H9 (cell line): ENCODE measurements around the gene ODF4. TPM values are rescaled to one million over a fixed set of nuclear protein-coding genes. Genes with fewer than 3 reads are reported as not detected.
A peak's percentile ranks its signal among the peaks of the same experiment; 100 is the strongest.

ENCODE experiments used
- DNase-seq: peaks from one replicate; pipeline ENCODE4 v3.0.0-alpha.2; 2017
- H2AFZ ChIP-seq: one replicate; pipeline ENCODE4 v1.6.1; 2013; ENCODE audit warnings: mild to moderate bottlenecking, low read length, control low read depth, moderate library complexity
- H2AK5ac ChIP-seq: 2 replicates; pipeline ENCODE4 v1.6.1; 2013; ENCODE audit warnings: low read length, control low read depth, mixed read lengths; ENCODE audit not compliant: insufficient read length
- H2BK120ac ChIP-seq: one replicate; pipeline ENCODE4 v1.6.1; 2013; ENCODE audit warnings: low read depth, mild to moderate bottlenecking, low read length, control low read depth, inconsistent platforms; ENCODE audit not compliant: poor library complexity, severe bottlenecking
- H2BK12ac ChIP-seq: 2 replicates; pipeline ENCODE4 v1.6.1; 2013; ENCODE audit warnings: low read length, control low read depth, mixed read lengths, low read depth; ENCODE audit not compliant: insufficient read length
- H2BK15ac ChIP-seq: 2 replicates; pipeline ENCODE4 v1.6.1; 2013; ENCODE audit warnings: low read depth, low read length, control low read depth
- H2BK20ac ChIP-seq: one replicate; pipeline ENCODE4 v1.6.1; 2013; ENCODE audit warnings: low read depth, mild to moderate bottlenecking, low read length, control low read depth, inconsistent platforms; ENCODE audit not compliant: poor library complexity, severe bottlenecking
- H2BK5ac ChIP-seq: 2 replicates; pipeline ENCODE4 v1.6.1; 2013; ENCODE audit warnings: low read length, control low read depth, mixed read lengths; ENCODE audit not compliant: insufficient read length
- H3K14ac ChIP-seq: 2 replicates; pipeline ENCODE4 v1.6.1; 2013; ENCODE audit warnings: low read length, control low read depth; ENCODE audit not compliant: insufficient read depth
- H3K18ac ChIP-seq: 2 replicates; pipeline ENCODE4 v1.6.1; 2013; ENCODE audit warnings: low read depth, mild to moderate bottlenecking, mixed read lengths, low read length, control low read depth; ENCODE audit not compliant: insufficient read length
- H3K23ac ChIP-seq: 2 replicates; pipeline ENCODE4 v1.6.1; 2013; ENCODE audit warnings: low read length, control low read depth, mixed read lengths, low read depth; ENCODE audit not compliant: insufficient read length
- H3K23me2 ChIP-seq: 2 replicates; pipeline ENCODE4 v1.6.1; 2013; ENCODE audit warnings: low read depth, mild to moderate bottlenecking, mixed read lengths, low read length, control low read depth; ENCODE audit not compliant: insufficient read length, poor library complexity, severe bottlenecking
- H3K27ac ChIP-seq: 2 replicates; pipeline ENCODE4 v1.5.1; 2013; ENCODE audit warnings: low read length, control low read depth, mixed read lengths, low read depth; ENCODE audit not compliant: insufficient read length
- H3K27me3 ChIP-seq: 2 replicates; pipeline ENCODE4 v1.6.1; 2013; ENCODE audit warnings: low read length, control low read depth, inconsistent platforms; ENCODE audit not compliant: insufficient read depth
- H3K4ac ChIP-seq: 2 replicates; pipeline ENCODE4 v1.6.1; 2013; ENCODE audit warnings: low read depth, mild to moderate bottlenecking, control low read depth, inconsistent platforms, low read length, moderate library complexity
- H3K4me1 ChIP-seq: 2 replicates; pipeline ENCODE4 v1.6.1; 2013; ENCODE audit warnings: low read length, control low read depth, inconsistent platforms; ENCODE audit not compliant: insufficient read depth
- H3K4me2 ChIP-seq: 2 replicates; pipeline ENCODE4 v1.6.1; 2013; ENCODE audit warnings: low read length, control low read depth, mixed read lengths; ENCODE audit not compliant: insufficient read length, insufficient read depth
- H3K56ac ChIP-seq: 2 replicates; pipeline ENCODE4 v1.6.1; 2013; ENCODE audit warnings: low read depth, mild to moderate bottlenecking, mixed read lengths, low read length, control low read depth; ENCODE audit not compliant: insufficient read length
- H3K79me1 ChIP-seq: 2 replicates; pipeline ENCODE4 v1.6.1; 2013; ENCODE audit warnings: low read depth, mild to moderate bottlenecking, moderate library complexity, low read length, control low read depth, inconsistent platforms; ENCODE audit not compliant: insufficient read depth, poor library complexity, severe bottlenecking
- H3K79me2 ChIP-seq: 2 replicates; pipeline ENCODE4 v1.6.1; 2013; ENCODE audit warnings: low read length, control low read depth, inconsistent platforms; ENCODE audit not compliant: insufficient read depth
- H3K9ac ChIP-seq: 2 replicates; pipeline ENCODE4 v1.6.1; 2013; ENCODE audit warnings: low read length, control low read depth, mixed read lengths; ENCODE audit not compliant: insufficient read length; ENCODE audit errors: extremely low read depth
- H3K9me3 ChIP-seq: one replicate; pipeline ENCODE4 v1.6.1; 2013; ENCODE audit warnings: low read depth, low read length, inconsistent platforms; ENCODE audit not compliant: control insufficient read depth
- H3T11ph ChIP-seq: one replicate; pipeline ENCODE4 v1.6.1; 2013; ENCODE audit warnings: mild to moderate bottlenecking, low read length, control low read depth, inconsistent platforms
- H4K20me1 ChIP-seq: one replicate; pipeline ENCODE4 v1.6.1; 2013; ENCODE audit not compliant: control insufficient read depth, insufficient read length, insufficient read depth
- H4K5ac ChIP-seq: 2 replicates; pipeline ENCODE4 v1.6.1; 2013; ENCODE audit warnings: low read depth, mild to moderate bottlenecking, mixed read lengths, low read length, control low read depth; ENCODE audit not compliant: insufficient read length
- H4K8ac ChIP-seq: replicated peaks from 2 replicates; pipeline ENCODE4 v1.6.1; 2013; ENCODE audit warnings: low read length, control low read depth, mixed read lengths, low read depth; ENCODE audit not compliant: insufficient read length
- H4K91ac ChIP-seq: 2 replicates; pipeline ENCODE4 v1.6.1; 2013; ENCODE audit warnings: low read depth, mild to moderate bottlenecking, moderate library complexity, mixed read lengths, low read length, control low read depth; ENCODE audit not compliant: insufficient read length
- H3K27ac Mint-ChIP-seq, 3 experiments: 2 replicates in 2 of 3; 3 replicates in 1 of 3; pipeline ENCODE4 v1.8.0; 2020 to 2021; ENCODE audit warnings: mixed read lengths in 3 of 3, mild to moderate bottlenecking in 1 of 3, moderate library complexity in 1 of 3
- H3K27me3 Mint-ChIP-seq: 2 replicates; pipeline ENCODE4 v1.8.0; 2021; ENCODE audit warnings: low read depth, mild to moderate bottlenecking, moderate library complexity, mixed read lengths
- H3K36me3 Mint-ChIP-seq, 3 experiments: 2 replicates in 2 of 3; 3 replicates in 1 of 3; pipeline ENCODE4 v1.8.0; 2020 to 2021; ENCODE audit warnings: low read depth in 3 of 3, mixed read lengths in 3 of 3; ENCODE audit not compliant: insufficient read depth in 1 of 3
- H3K4me1 Mint-ChIP-seq, 2 experiments: 2 replicates each; pipeline ENCODE4 v1.8.0; 2020; ENCODE audit warnings: mixed read lengths in 2 of 2
- H3K4me3 Mint-ChIP-seq, 2 experiments: 2 replicates in 1 of 2; 3 replicates in 1 of 2; pipeline ENCODE4 v1.8.0; 2020 to 2021; ENCODE audit warnings: mild to moderate bottlenecking in 2 of 2, mixed read lengths in 2 of 2, moderate library complexity in 1 of 2
- H3K9me3 Mint-ChIP-seq, 2 experiments: 2 replicates in 1 of 2; 3 replicates in 1 of 2; pipeline ENCODE4 v1.8.0; 2020; ENCODE audit warnings: mild to moderate bottlenecking in 2 of 2, mixed read lengths in 2 of 2, moderate library complexity in 1 of 2
- WGBS: extraction: QIAGEN DNeasy Blood & Tissue Kit; methylation state at CpG from one replicate; pipeline ENCODE4 v1.1.7; 2013; ENCODE audit warnings: missing lambda C conversion rate, low lambda C conversion rate, mixed read lengths; ENCODE audit not compliant: insufficient read length; ENCODE audit errors: extremely low coverage; 5-methylcytosine and 5-hydroxymethylcytosine counted together
- total RNA-seq: library from RNA; stranded (reverse); gene quantifications from 2 replicates; pipeline ENCODE4 v1.2.1, GENCODE V29; 2021
- TF ChIP-seq, protein P1 (sequence below): fragments of 200-600 bp; sonication (generic); conservative IDR thresholded peaks from 3 replicates; pipeline ENCODE4 v1.8.0; 2021; ENCODE audit warnings: antibody characterized with exemption, mild to moderate bottlenecking

ODF4 gene
- total RNA-seq, 1 experiment from 2014 or later = not detected

DNA sequence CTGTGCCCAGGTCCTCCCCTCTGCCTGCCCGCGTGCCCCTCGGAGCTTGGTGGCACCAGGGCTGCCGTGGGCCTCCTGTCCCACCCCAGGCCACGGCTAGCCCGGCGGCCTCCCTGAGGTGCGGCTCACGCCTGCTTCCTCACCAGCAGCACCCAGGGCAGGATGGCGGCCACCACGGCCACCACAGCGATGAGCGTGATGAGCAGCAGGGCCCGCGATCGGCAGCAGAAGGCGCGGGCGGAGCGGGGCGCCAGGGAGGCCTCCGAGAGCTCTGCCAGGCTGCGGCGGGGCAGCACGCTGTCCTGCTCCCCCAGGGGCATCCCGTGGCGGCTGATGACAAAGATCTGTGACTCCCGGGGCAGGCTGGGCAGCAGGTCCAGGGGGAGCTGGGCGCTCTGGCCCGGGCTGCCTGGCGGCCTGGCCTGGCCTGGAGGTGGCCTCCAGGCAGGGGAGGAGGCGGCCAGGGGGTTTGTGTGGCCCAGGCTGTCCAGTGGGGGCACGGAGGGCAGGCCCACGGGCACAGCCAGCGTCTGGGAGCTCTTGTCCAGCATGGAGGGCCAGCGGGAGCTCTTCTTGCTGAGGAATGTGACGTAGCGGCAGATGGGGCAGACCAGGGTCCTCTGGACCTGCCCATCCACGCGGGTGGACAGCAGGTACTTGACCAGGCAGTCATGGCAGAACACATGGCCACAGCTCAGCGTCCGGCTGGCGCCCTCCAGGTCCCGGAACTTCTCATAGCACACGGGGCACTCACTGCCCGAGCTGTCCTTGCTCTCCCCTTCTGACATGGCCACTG lies 53.2 kb downstream of the ODF4 start:
- no peak for DNase-seq
- Histone ChIP-seq H3T11ph (no peak overlapping the region), H4K91ac (no peak overlapping the region), H3K4ac (no peak overlapping the region; the same call in 1 of the 2 replicates), H4K5ac (no peak overlapping the region), H2BK120ac (no peak overlapping the region), H3K9ac (no peak overlapping the region), H2AK5ac (no peak overlapping the region), H3K4me1 (no peaks in the 10 kb centered on the region; the same call in 1 of the 2 replicates), H2BK20ac (no peak overlapping the region), H3K23ac (no peak overlapping the region), H4K8ac (no peak overlapping the region), H3K18ac (no peak overlapping the region), H4K20me1 (no peaks in the 10 kb centered on the region), H3K79me2 (no peaks in the 10 kb centered on the region), H3K27me3 (peaks cover 3% of the 10 kb centered on the region; the same call in 1 of the 2 replicates), H3K56ac (no peak overlapping the region), H2BK5ac (no peak overlapping the region), H3K23me2 (no peaks in the 10 kb centered on the region), H3K14ac (peak overlapping the region; percentile 5; the same call in 1 of the 2 replicates), H2BK12ac (no peak overlapping the region), H3K9me3 (no peaks in the 10 kb centered on the region), H2BK15ac (no peak overlapping the region), H2AFZ (no peak overlapping the region), H3K4me2 (no peak overlapping the region), H3K27ac (no peak overlapping the region), H3K79me1 (no peaks in the 10 kb centered on the region)
- Mint-ChIP-seq H3K4me1 (peaks cover 13 to 15% of the 10 kb centered on the region in 2 experiments), H3K27me3 (peaks cover 17% of the 10 kb centered on the region), H3K4me3 (no peak overlapping the region), H3K9me3 (no peaks in the 10 kb centered on the region), H3K36me3 (no peaks in the 10 kb centered on the region), H3K27ac (no peak overlapping the region)
- WGBS = no CpG with 5 or more reads among the region's 46 CpGs
- TF ChIP-seq, protein P1, sequence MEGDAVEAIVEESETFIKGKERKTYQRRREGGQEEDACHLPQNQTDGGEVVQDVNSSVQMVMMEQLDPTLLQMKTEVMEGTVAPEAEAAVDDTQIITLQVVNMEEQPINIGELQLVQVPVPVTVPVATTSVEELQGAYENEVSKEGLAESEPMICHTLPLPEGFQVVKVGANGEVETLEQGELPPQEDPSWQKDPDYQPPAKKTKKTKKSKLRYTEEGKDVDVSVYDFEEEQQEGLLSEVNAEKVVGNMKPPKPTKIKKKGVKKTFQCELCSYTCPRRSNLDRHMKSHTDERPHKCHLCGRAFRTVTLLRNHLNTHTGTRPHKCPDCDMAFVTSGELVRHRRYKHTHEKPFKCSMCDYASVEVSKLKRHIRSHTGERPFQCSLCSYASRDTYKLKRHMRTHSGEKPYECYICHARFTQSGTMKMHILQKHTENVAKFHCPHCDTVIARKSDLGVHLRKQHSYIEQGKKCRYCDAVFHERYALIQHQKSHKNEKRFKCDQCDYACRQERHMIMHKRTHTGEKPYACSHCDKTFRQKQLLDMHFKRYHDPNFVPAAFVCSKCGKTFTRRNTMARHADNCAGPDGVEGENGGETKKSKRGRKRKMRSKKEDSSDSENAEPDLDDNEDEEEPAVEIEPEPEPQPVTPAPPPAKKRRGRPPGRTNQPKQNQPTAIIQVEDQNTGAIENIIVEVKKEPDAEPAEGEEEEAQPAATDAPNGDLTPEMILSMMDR = no peak
